ENCODE results near the gene SSBP2.

DNA sequence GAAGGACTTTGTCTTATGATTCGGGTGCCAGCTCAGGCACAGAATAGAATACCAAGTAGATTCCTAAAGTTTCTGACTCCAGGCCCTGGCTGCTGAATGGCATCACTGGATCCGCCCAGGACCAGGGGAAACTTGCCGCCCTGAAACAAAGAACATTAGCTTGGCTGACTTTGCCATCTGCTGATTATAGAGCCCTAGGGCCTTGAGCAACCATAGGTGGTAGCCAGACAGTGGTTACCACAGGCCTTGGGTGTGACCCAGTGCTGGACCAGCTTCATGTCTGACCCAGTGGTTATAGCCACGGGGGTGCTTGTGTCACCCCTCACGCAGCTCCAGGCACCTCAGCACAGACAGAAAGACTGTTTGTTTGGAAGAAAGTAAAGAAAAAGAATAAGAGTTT lies 62.7 kb downstream of the SSBP2 start:
- TF ChIP-seq CTCF (IDR thresholded peaks at IDR 0.05), result no peak
- no peak for TF ChIP-seq POLR2A (IDR thresholded peaks at IDR 0.05)

All from esophagus squamous epithelium (tissue), 4 donors.